WI38 (cell line): ENCODE measurements around the gene CFAP46.
A peak's percentile ranks its signal among the peaks of the same experiment; 100 is the strongest.

Experiments used
- H3K4me3 ChIP-seq: 2 replicates; pipeline ENCODE4 v1.5.1; 2011; ENCODE audit warnings: low read depth, mild to moderate bottlenecking, control low read depth, low read length
- CTCF ChIP-seq: IDR thresholded peaks from 2 replicates; pipeline ENCODE4 v1.5.1; 2012; ENCODE audit warnings: low read depth, mild to moderate bottlenecking, control low read depth, low read length

CFAP46 gene

GRCh38 chr10:132939957-132940790 lies 2.2 kb downstream of the CFAP46 start:
- TF ChIP-seq CTCF, result peak; percentile 89
- no peak overlapping the region for H3K4me3 ChIP-seq

GRCh38 chr10:132939378-132939955 lies 2.9 kb downstream of the CFAP46 start:
- TF ChIP-seq CTCF, result no peak
- H3K4me3 ChIP-seq, result no peak overlapping the region

GRCh38 chr10:132938472-132939339 lies 3.7 kb downstream of the CFAP46 start:
- H3K4me3 ChIP-seq, result no peak overlapping the region
- no peak for TF ChIP-seq CTCF

GRCh38 chr10:132937861-132938260 lies 4.5 kb downstream of the CFAP46 start:
- H3K4me3 ChIP-seq, result no peak overlapping the region
- TF ChIP-seq CTCF, result no peak

GRCh38 chr10:132934953-132935352 lies 7.4 kb downstream of the CFAP46 start:
- H3K4me3 ChIP-seq, result no peak overlapping the region
- no peak for TF ChIP-seq CTCF

- no peak overlapping the region for H3K4me3 ChIP-seq
- TF ChIP-seq CTCF, result no peak
Measured at GRCh38 chr10:132933308-132934042, 8.9 kb downstream of the CFAP46 start.
